Esophagus mucosa (tissue), 1 donor: Measurements from ENCODE around the gene PLPP3. TPM values are rescaled to one million over a fixed set of nuclear protein-coding genes. Genes with fewer than 3 reads are reported as not detected.
"Not testable (repeated sequence)": the region's sequence is repeated elsewhere in the genome, so short reads cannot be mapped to it uniquely, and the experiment has no call there.

Source experiments
- ATAC-seq: fragments of 200-7000 bp; cut with Tn5 transposase; one replicate; pipeline ENCODE4 v1.9.1; 2020
- total RNA-seq: library from RNA; stranded (reverse); gene quantifications from one replicate; pipeline ENCODE4 v1.2.4, GENCODE V29; 2023
- donor health status: DM: yes; HTN: yes; CAD: no.

The PLPP3 gene
- total RNA-seq, result 14.7 TPM

DNA sequence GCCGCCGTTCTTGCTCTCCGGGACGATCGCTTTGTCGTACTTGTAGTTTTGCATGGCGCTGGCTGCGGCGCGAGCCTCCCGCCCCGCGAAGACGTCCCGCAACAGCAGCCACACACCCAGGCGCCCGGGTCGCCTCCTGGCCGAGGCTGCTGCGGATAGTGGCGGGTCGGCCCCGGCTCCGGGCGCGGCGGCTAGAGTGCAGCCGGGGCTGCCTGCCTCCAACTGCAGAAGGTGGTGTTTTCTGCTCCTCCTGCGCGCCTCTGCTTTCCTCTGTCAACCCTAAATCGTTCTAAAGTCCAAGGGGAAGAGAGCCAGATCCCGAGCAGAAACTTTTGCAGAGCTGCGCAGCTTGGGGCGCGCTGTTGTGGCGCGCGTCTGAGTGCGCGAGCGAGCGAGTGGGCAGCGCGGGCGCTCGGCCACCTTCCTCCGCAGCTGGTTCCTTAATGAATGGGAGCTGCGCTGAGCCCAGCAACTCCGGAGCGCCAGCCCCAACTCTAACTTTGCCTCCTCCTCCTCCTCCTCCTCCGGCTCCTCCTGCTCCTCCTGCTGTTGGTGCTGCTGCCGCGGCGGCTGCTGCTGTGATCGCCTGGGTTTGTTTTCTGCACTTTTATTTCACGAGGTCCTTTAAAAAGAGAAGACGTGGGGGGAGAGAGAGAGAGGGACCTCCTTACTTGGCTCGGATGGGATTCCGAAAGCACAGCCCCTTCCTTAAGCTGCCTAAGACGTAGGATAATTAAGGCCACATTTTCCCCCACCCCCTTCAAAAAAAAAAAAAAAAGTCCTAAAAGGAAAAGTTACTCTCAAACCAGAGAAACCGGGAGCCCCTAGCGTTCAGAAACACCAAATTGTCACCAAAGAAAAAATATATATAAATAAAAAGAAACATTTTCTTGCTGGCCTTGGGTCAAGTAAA, at the start of gene PLPP3:
Gene PLPP3, minus strand, starts transcription at position 601 of the 913 bp plus-strand sequence. Its CDS starts 547 bp downstream, at position 54.
- ATAC-seq, result peak; percentile 92

DNA sequence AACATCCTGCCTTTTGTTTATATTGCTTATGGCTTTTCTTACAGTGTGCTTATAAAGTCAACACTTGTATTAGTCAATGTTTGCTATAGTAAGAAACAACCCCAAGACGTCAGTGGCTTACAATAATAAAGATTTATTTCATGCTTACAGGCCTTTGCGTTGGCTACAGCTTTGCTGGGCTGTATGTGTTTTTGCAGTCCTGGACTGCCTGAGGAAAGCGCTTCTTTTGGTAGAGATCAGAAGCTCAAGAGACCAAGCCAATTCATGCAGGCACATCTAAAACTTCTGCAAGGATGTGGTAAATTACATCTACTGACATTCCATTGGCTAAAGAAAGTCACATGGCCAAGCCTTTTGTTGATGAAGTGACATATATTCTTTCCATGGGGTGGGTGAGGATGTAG, 48.3 kb upstream of the PLPP3 start:
- ATAC-seq, result no peak

DNA sequence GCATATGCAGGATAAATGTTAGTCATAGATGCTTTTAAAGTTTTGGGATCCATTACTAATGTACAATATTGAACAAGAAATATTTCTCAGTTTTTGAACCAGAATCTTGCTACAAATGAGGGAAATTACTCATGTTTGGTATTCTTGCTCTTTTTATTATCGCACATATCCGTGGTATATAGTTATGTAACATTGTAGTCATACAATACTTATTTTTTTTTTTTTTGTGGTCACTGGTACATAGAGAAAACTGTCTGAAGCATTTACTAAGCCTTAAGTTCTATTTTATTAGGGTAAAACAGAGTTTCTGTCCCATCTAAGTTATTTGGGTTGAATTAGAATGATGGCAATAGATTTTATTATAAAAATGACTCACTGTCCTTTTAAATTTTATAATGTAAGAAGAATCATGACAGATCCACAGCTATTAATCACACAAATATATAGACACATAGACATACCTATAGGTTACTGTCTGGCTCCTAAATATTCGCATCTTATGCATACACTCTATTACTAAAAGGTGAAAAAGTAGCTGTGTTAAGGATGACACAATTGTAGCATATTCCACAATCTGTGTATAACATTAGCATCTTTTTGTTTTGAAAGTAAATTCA, 47.8 kb upstream of the PLPP3 start:
- no peak for ATAC-seq

DNA sequence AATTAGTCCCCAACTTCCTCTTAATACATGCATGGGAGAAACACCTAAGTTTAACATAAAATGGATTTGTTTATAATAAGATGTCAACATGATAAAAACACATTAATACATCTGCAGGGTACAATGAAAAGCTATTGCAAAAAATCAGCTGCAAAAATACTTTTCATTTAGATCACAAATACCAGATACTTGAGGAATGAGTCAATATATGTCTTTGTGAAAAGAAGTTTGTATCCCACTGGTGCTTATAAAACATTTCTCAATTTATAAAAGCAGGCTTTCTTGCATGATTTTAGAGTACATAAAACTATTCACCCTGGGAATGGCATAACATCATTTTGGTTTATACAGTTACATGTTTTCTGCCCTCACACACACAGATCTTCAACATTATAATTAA, 47.2 kb upstream of the PLPP3 start:
- no peak for ATAC-seq

DNA sequence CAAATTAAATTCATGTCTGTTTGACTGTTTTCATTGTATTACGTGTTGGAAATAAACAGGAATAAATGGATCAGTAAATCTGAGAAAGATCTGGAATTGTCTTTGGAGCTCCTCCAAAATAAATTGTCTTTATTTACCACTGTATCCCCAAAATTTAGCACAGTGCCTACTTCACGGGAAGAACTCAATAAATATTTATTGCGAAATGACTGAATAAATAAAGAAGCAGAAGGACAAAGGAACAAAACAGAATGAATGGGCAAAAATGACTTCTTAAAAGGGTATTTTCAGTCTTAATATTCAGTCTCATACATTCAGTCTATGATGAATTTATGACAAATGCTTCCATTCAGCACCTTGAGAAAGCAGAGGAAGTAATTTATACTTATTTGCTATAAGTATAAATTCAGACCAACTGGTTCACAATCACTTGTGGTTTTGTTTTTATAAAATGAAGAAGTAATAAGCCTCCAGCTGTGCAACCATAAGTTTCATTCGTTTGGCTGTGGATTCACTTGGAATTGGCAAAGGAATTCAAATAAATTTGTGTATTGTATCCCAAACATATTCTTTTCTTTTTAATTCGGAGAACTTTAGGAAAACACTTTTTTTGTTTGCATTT, 46.6 kb upstream of the PLPP3 start:
- ATAC-seq, result no peak

DNA sequence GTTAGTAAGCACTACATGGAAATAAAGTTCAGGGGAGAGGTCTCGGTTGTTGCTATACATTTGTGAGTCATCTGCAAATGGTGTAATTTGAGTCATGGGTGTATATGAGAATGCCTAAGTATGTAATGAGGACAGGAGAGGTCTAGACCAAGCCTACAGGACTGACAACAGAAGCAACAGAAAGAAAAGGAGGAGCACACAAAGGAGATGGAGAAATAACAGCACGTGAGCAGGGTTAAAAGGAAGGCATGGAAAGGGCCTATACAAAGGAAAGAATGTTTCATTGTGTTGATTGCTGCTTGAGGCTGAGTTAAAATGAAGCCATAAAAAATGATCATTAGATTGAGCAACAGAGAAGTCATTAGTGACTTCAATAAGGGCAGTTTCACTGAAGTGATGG, 37.8 kb upstream of the PLPP3 start:
- no peak for ATAC-seq

DNA sequence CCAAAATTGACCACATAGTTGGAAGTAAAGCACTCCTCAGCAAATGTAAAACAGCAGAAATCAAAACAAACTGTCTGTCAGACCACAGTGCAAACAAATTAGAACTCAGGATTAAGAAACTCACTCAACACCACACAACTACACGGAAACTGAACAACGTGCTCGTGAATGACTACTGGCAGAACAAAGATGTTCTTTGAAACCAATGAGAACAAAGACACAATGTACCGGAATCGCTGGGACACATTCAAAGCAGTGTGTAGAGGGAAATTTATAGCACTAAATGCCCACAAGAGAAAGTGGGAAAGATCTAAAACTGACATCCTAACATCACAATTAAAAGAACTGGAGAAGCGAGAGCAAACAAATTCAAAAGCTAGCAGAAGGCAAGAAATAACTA, 31.4 kb upstream of the PLPP3 start:
- not testable (repeated sequence) for ATAC-seq

GRCh38 chr1:56610097-56610496, 30.7 kb upstream of the PLPP3 start:
- ATAC-seq, result not testable (repeated sequence)

- ATAC-seq, result not testable (repeated sequence)
These were observed 16.2 kb upstream of the PLPP3 start for GRCh38 chr1:56595397-56596191.

DNA sequence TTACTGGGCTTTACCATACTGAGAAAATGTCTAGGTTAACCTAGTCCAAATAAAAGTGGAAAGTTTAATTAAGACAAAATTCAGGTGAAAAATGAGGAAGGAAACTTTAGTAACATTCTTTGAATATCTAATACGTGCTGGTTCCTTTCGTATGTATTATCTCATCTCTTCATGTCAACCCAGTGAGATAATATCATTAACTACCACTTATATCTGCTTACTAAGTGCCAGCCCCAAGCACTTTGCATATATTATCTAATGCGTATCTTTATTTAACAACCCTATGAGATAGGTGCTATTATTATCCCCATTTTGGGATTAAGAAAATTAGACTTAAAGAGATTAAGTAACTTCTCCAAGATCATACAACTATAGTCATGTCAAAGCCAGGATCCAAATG, 12.5 kb upstream of the PLPP3 start:
- no peak for ATAC-seq

DNA sequence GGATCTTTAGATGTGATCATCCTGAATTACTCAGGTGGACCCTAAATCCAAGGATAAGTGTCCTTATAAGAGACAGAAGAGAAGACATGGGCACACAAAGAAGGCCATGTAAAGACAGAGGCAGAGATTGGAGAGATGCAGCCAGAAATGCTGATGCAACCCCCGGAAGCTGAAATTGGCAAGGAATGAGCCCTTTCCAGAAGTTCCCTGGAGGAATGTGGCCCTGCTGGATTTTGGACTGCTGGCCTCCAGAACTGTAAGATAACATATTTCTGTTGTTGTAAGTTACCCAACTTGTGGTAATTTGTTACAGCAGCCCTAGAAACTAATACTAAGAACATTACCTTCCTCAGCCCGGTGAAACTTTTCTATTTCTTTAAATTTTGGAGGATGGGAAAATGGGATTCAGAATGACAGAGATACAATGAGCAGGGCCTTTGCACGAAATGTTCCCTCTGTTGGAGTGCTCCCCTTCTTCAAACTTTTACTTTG, 11.2 kb upstream of the PLPP3 start:
- ATAC-seq, result no peak

- ATAC-seq, result no peak
These were observed 10.0 kb upstream of the PLPP3 start for GRCh38 chr1:56589369-56589768.

DNA sequence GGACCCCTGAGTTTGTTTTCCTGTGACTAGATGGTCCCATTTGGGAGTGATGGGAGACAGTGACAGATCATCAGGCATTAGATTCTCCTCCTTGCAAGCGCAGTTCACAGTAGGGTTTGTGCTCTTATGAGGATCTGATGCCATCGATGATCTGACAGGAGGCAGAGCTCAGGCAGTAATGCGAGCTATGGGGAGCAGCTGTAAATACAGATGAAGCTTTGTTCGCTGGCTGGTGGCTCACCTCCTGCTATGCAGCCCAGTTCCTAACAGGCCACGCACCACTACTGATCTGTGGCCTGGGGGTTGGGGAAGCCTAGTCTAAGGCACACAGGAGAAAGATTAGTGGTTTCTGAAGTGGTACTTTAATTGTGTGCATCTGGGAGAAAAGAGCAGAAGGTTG, 7.1 kb upstream of the PLPP3 start:
- ATAC-seq, result no peak

- no peak for ATAC-seq
These were observed 6.6 kb upstream of the PLPP3 start for GRCh38 chr1:56585985-56586384.

DNA sequence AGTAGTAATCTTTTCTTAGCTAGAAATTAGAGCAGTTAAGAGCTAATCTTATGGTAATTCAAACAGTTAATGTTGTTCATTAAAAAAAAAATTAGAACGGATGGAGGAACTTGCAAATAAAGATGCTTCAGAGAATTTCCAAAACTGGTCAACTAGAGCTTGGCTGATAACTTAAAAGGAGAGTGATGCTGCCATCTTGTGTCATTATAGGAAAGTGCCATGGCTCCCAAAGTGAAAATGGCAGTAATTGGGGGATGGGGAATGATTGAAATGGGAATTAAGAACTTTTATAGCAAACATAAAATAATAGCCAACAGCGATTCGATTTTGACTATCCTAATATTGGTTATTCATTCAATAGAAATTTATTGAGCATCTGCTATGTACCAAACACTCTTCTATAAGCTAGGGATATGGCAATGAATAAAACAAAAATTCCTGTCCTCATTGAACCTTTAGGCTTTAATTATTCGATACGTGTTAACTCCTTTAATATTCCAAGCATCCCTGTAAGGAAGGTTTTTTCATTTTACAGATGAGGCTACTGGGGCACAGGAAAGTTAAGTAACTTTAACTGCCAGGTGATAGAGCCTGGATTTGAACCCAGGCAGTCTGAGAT, 5.7 kb upstream of the PLPP3 start:
- ATAC-seq, result peak; percentile 61

GRCh38 chr1:56583957-56584468, 4.7 kb upstream of the PLPP3 start:
- no peak for ATAC-seq

DNA sequence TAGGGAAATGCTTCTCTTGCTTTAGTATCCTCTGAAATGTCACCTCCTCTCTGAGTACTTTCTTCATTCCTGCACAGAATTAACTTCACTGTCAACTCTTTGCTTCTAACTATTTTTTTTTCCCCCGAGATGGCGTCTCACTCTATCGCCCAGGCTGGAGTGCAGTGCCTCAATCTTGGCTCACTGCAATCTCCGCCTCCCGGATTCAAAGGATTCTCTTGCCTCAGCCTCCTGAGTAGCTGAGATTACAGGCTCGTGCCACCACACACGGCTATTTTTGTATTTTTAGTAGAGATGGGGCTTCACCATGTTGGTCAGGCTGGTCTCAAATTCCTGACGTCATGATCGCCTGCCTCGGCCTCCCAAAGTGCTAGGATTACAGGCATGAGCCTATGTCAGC, 1.4 kb upstream of the PLPP3 start:
- ATAC-seq, result no peak

DNA sequence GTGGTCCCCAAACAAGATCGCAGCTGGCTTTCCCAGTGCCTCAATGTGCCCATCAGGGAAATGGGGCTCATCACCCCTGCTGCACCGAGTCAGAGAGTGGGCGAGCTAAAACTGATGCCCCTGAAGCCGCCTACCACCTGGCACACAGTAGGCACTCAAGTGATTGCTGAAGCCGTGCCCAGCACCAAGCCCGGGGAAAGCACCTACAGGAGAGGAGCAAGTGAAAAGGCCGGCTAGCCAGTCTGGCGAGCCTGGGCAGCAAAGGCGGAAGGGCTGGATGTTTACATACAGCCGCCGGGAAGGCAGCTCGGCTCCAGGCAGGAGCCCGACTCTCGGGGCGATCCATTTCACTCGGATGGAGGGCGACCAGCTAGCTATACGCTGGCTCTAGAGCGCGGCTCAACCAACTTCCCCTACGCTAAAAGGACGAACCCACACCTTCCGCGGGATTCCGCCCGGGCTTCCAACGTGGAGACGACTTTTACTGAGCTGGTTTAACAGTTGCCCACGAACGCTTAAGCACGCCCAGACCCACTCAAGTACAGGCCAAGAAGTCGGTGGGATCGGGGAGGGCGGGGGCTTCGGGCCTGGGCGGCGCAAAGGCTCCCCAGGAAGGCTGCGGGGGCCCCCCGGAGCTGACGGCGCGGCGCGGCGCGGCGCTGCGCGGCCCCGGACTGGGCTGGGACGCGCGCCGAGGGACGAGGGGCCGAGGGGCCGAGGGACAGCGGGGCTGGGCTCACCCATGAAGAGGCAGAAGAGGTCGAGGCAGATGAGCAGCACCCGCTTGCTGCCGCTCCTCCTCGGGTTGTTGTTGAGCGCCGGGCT, 1.0 kb downstream of the PLPP3 start:
- peak; percentile 68 for ATAC-seq

- ATAC-seq, result no peak
These were observed 1.8 kb downstream of the PLPP3 start for GRCh38 chr1:56577406-56578137.

GRCh38 chr1:56576880-56577405, 2.4 kb downstream of the PLPP3 start:
- no peak for ATAC-seq
